Smooth muscle cell (in vitro differentiated cells): ENCODE measurements around the gene GRIK3. TPM values are rescaled to one million over a fixed set of nuclear protein-coding genes. Genes with fewer than 3 reads are reported as not detected.

Source experiments
- DNase-seq: peaks from one replicate; lab custom pipeline; 2025; ENCODE audit not compliant: unreplicated experiment; lab: John Stamatoyannopoulos, UW
- H2AFZ ChIP-seq: fragments of 200-600 bp; sonication (generic); 2 replicates; pipeline ENCODE4 v1.6.0; 2016; ENCODE audit warnings: antibody characterized with exemption, low read depth, mild to moderate bottlenecking
- H3F3A ChIP-seq: fragments of 200-600 bp; sonication (generic); 2 replicates; pipeline ENCODE4 v1.6.0; 2017; ENCODE audit warnings: antibody characterized with exemption, low read depth
- H3K27ac ChIP-seq: fragments of 200-600 bp; sonication (generic); 2 replicates; pipeline ENCODE4 v1.5.1; 2016; ENCODE audit warnings: low read depth, mild to moderate bottlenecking
- H3K27me3 ChIP-seq: fragments of 200-600 bp; sonication (generic); 2 replicates; pipeline ENCODE4 v1.6.1; 2016; ENCODE audit warnings: low read depth, mild to moderate bottlenecking
- H3K36me3 ChIP-seq: fragments of 200-600 bp; sonication (generic); 2 replicates; pipeline ENCODE4 v1.5.1; 2016; ENCODE audit warnings: low read depth
- H3K4me1 ChIP-seq: fragments of 200-600 bp; sonication (generic); 2 replicates; pipeline ENCODE4 v1.5.1; 2016; ENCODE audit warnings: low read depth
- H3K4me2 ChIP-seq: fragments of 200-600 bp; sonication (generic); 2 replicates; pipeline ENCODE4 v1.6.0; 2016; ENCODE audit warnings: mild to moderate bottlenecking
- H3K4me3 ChIP-seq: fragments of 200-600 bp; sonication (generic); 2 replicates; pipeline ENCODE4 v1.5.1; 2016; ENCODE audit warnings: mild to moderate bottlenecking
- H3K79me2 ChIP-seq: fragments of 200-600 bp; sonication (generic); 2 replicates; pipeline ENCODE4 v1.6.0; 2016; ENCODE audit warnings: low read depth, mild to moderate bottlenecking
- H3K9ac ChIP-seq: fragments of 200-600 bp; sonication (generic); 2 replicates; pipeline ENCODE4 v1.6.0; 2016; ENCODE audit warnings: low read depth
- H3K9me3 ChIP-seq: fragments of 200-600 bp; sonication (generic); replicated peaks from 2 replicates; pipeline ENCODE4 v1.5.1; 2016; ENCODE audit warnings: low read depth
- H4K20me1 ChIP-seq: fragments of 200-600 bp; sonication (generic); 2 replicates; pipeline ENCODE4 v1.6.0; 2016; ENCODE audit warnings: low read depth
- WGBS: methylation state at CpG from one replicate; pipeline ENCODE4 v1.1.7; 2016; ENCODE audit warnings: low lambda C conversion rate; 5-methylcytosine and 5-hydroxymethylcytosine counted together
- polyA plus RNA-seq: library from polyadenylated mRNA; unstranded; fragments of >200 nt; fragmentation: Nextera tagmentation; extraction: Ambion mirVana; gene quantifications from 2 replicates; pipeline ENCODE4 v1.2.1, GENCODE V29; 2016
- total RNA-seq: library from RNA; depleted of rRNA; stranded (reverse); fragments of >200 nt; gene quantifications from 2 replicates; pipeline ENCODE4 v1.2.3, GENCODE V29; 2014
- TF ChIP-seq, protein P1 (sequence below): fragments of 200-600 bp; sonication (generic); IDR thresholded peaks from 2 replicates; pipeline ENCODE4 v1.5.1; 2017; ENCODE audit warnings: borderline replicate concordance, mild to moderate bottlenecking, antibody characterized with exemption; ENCODE audit not compliant: insufficient read depth, poor library complexity, severe bottlenecking

GRIK3 gene
- total and polyA plus RNA-seq, 2 experiments from 2014 or later: 0.04 TPM; not detected in 1

DNA sequence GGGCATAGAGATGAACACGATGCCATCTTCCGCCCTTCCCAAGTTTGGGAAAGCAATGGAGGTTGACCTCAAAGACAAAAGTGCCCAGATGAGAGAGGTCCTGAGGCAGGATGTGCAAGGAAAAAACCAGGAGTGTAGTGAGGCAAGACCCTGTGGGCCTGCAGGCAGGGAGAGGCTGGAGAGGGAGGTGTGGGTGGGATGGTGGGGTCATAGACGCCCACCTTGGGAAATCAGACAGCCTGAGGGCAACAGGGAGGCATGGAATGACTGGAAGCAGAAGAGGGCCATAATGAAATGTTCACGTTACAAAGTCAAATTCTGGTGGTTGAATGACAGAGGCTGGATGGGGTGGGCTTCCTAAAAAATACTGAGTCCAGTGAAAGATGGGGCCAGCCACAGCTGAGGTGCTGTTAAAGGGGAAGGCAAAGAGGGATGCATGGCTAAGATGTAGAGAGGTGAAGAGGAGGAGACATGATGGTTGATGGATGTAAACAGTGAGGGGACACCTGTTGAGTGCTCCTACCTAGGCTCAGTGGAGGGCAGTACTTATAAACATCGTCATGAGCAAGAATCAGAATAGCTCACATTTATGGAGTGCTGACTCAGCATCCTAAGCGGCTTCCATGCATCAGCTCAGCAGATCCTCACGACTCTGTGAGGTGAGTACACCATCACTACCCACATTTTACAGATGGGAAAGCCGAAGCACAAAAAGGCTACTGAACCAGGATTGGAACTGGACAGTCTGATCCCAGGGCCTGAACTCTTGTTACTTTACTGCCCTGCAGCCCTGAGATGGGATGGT, 42.0 kb downstream of the GRIK3 start:
- peaks cover 8% of the 10 kb centered on the region for H3K4me1 ChIP-seq
- H4K20me1 ChIP-seq: no peaks in the 10 kb centered on the region
- H3K36me3 ChIP-seq: no peaks in the 10 kb centered on the region
- H3K27me3 ChIP-seq: peaks cover 11% of the 10 kb centered on the region
- H2AFZ ChIP-seq: no peak overlapping the region
- H3K9me3 ChIP-seq: no peaks in the 10 kb centered on the region
- H3K4me3 ChIP-seq: no peak overlapping the region
- TF ChIP-seq, protein P1, sequence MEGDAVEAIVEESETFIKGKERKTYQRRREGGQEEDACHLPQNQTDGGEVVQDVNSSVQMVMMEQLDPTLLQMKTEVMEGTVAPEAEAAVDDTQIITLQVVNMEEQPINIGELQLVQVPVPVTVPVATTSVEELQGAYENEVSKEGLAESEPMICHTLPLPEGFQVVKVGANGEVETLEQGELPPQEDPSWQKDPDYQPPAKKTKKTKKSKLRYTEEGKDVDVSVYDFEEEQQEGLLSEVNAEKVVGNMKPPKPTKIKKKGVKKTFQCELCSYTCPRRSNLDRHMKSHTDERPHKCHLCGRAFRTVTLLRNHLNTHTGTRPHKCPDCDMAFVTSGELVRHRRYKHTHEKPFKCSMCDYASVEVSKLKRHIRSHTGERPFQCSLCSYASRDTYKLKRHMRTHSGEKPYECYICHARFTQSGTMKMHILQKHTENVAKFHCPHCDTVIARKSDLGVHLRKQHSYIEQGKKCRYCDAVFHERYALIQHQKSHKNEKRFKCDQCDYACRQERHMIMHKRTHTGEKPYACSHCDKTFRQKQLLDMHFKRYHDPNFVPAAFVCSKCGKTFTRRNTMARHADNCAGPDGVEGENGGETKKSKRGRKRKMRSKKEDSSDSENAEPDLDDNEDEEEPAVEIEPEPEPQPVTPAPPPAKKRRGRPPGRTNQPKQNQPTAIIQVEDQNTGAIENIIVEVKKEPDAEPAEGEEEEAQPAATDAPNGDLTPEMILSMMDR: no peak
- H3K9ac ChIP-seq: no peak overlapping the region
- H3F3A ChIP-seq: no peaks in the 10 kb centered on the region
- no peak for DNase-seq
- no peaks in the 10 kb centered on the region for H3K79me2 ChIP-seq
- H3K27ac ChIP-seq: no peak overlapping the region
- 84% methylated on average over 7 of the region's 8 CpGs for WGBS
- no peak overlapping the region for H3K4me2 ChIP-seq

DNA sequence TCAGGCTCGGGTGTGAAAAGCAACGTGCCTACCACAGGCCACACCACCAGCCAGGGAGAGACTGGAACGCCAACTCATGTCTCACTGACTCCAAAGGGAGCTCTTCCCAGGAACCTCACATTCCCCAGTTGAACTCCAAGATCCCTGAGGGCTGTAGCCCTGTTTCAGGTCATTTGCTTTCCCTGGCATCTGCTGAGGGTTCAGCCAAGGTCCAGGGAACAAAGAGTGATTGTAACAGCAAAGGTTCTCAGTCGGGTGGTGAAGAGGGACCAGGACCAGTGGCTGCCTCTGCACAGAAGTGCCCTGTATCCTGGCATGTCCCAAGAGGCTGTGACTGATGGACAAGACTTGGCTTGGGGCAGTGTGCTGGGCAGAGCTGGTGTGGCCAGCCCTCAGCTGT, 42.8 kb downstream of the GRIK3 start:
- no peak overlapping the region for H3K4me3 ChIP-seq
- no peak overlapping the region for H3K9ac ChIP-seq
- no peak overlapping the region for H2AFZ ChIP-seq
- TF ChIP-seq, protein P1: no peak
- H4K20me1 ChIP-seq: no peaks in the 10 kb centered on the region
- no peak overlapping the region for H3K4me2 ChIP-seq
- no peak overlapping the region for H3K27ac ChIP-seq
- H3K36me3 ChIP-seq: no peaks in the 10 kb centered on the region
- no peaks in the 10 kb centered on the region for H3K9me3 ChIP-seq
- H3K79me2 ChIP-seq: no peaks in the 10 kb centered on the region
- H3F3A ChIP-seq: no peaks in the 10 kb centered on the region
- DNase-seq: no peak
- WGBS: 94% methylated on average over 4 of the region's 4 CpGs
- peaks cover 11% of the 10 kb centered on the region for H3K27me3 ChIP-seq
- H3K4me1 ChIP-seq: peaks cover 8% of the 10 kb centered on the region

DNA sequence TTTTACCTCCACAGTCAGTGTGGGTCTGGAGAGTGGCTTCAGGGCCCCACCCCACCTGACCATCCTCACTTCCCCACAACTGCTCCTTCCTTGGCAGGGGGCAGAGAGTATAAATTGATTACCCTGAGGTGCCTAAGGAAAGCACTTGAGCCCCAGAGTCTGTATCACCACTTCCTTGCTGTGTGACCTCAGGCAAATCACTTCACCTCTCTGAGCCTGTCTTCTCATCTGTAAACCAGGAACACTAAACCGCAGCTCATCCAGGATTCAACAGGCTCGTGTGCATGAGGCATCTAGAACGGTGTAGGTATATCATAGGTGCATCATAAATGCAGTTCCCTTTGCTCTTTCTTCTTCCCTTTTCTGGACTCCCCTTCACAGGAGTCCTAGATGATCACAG, 43.4 kb downstream of the GRIK3 start:
- 85% methylated on average over 3 of the region's 3 CpGs for WGBS
- Histone ChIP-seq H4K20me1 (no peaks in the 10 kb centered on the region), H3K36me3 (no peaks in the 10 kb centered on the region), H3F3A (no peaks in the 10 kb centered on the region), H3K4me2 (no peak overlapping the region), H3K4me1 (peaks cover 8% of the 10 kb centered on the region), H3K9ac (no peak overlapping the region), H3K9me3 (no peaks in the 10 kb centered on the region), H3K79me2 (no peaks in the 10 kb centered on the region), H2AFZ (no peak overlapping the region), H3K27me3 (peaks cover 11% of the 10 kb centered on the region), H3K4me3 (no peak overlapping the region), H3K27ac (no peak overlapping the region)
- no peak for DNase-seq
- TF ChIP-seq, protein P1: no peak

DNA sequence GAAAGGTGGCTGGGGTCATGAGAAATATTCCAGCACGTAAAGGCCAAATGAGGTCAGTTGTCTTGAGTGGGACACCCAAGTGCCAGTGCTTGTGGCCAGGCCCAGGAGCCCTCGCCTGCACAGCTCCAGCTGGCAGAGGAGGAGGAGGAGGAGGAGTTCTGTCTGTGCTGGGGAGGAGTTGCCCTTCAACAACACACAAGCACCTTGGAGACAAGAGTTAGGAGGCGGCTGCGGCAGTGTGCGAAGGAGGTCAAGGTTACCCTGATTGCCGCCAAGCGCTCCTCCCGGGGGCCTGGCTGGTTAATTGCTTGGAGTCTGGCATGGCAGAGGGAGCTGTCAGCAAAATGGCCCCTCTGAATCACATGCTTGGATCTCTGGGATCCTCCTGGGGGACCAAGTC, 45.1 kb downstream of the GRIK3 start:
- no peaks in the 10 kb centered on the region for H3F3A ChIP-seq
- no peaks in the 10 kb centered on the region for H4K20me1 ChIP-seq
- no peak overlapping the region for H3K4me3 ChIP-seq
- no peaks in the 10 kb centered on the region for H3K36me3 ChIP-seq
- H3K9me3 ChIP-seq: no peaks in the 10 kb centered on the region
- peaks cover 6% of the 10 kb centered on the region for H3K27me3 ChIP-seq
- H3K4me1 ChIP-seq: peaks cover 8% of the 10 kb centered on the region
- 93% methylated on average over 8 of the region's 8 CpGs for WGBS
- H3K9ac ChIP-seq: no peak overlapping the region
- TF ChIP-seq, protein P1: no peak
- no peak for DNase-seq
- H3K4me2 ChIP-seq: no peak overlapping the region
- no peak overlapping the region for H3K27ac ChIP-seq
- H3K79me2 ChIP-seq: no peaks in the 10 kb centered on the region
- no peak overlapping the region for H2AFZ ChIP-seq
